Fibroblast of mammary gland (primary cell): ENCODE results near the gene TTF2.

Experiments used
- DNase-seq: peaks from one replicate; pipeline ENCODE4 v3.0.0-alpha.2; 2010; ENCODE audit warnings: low read depth
- H3K4me3 ChIP-seq: 2 replicates; pipeline ENCODE4 v1.5.1; 2011; ENCODE audit warnings: low read depth, mild to moderate bottlenecking, low read length, moderate library complexity; ENCODE audit not compliant: control insufficient read depth
- CTCF ChIP-seq: conservative IDR thresholded peaks from 2 replicates; pipeline ENCODE4 v1.5.1; 2011; ENCODE audit warnings: low read depth, low read length, inconsistent platforms; ENCODE audit not compliant: control insufficient read depth, insufficient read depth

Gene TTF2

GRCh38 chr1:117030271-117030877, 29.8 kb upstream of the TTF2 start:
- H3K4me3 ChIP-seq: no peak overlapping the region
- TF ChIP-seq CTCF: no peak
- DNase-seq: no peak

- DNase-seq: no peak
- no peak overlapping the region for H3K4me3 ChIP-seq
- TF ChIP-seq CTCF: no peak
Measured at GRCh38 chr1:117032266-117032665, 27.9 kb upstream of the TTF2 start.

GRCh38 chr1:117032681-117033539, 27.2 kb upstream of the TTF2 start:
- no peak for DNase-seq
- TF ChIP-seq CTCF: no peak
- H3K4me3 ChIP-seq: no peak overlapping the region

GRCh38 chr1:117033772-117034171, 26.4 kb upstream of the TTF2 start:
- H3K4me3 ChIP-seq: no peak overlapping the region
- TF ChIP-seq CTCF: no peak
- DNase-seq: no peak

- no peak for DNase-seq
- H3K4me3 ChIP-seq: no peak overlapping the region
- TF ChIP-seq CTCF: no peak
Measured at GRCh38 chr1:117034791-117035290, 25.3 kb upstream of the TTF2 start.

GRCh38 chr1:117036018-117036461, 24.1 kb upstream of the TTF2 start:
- no peak for TF ChIP-seq CTCF
- no peak overlapping the region for H3K4me3 ChIP-seq
- peak; percentile 33 for DNase-seq
